Measurements from ENCODE around the gene FOXD4L4.
"Not testable (repeated sequence)": the region's sequence is repeated elsewhere in the genome, so short reads cannot be mapped to it uniquely, and the experiment has no call there.

Gene FOXD4L4

GRCh38 chr9:65737096-65737564 lies at the start of gene FOXD4L4:
FOXD4L4 (plus strand) TSS chr9:65737146; CDS start chr9:65737146, 0 bp downstream.
- H3K27ac Mint-ChIP-seq; H3K9me3 Mint-ChIP-seq; H3K4me3 Mint-ChIP-seq; H3K27me3 Mint-ChIP-seq; H3K4me1 Mint-ChIP-seq (ENCODE audit: low read depth); H3K36me3 Mint-ChIP-seq (ENCODE audit: low read depth): not testable (repeated sequence)
- DNase-seq: peak; percentile 30

- not testable (repeated sequence) for H3K27me3 Mint-ChIP-seq; H3K4me1 Mint-ChIP-seq (ENCODE audit: low read depth); H3K36me3 Mint-ChIP-seq (ENCODE audit: low read depth); DNase-seq; H3K9me3 Mint-ChIP-seq; H3K27ac Mint-ChIP-seq; H3K4me3 Mint-ChIP-seq
Measured at GRCh38 chr9:65703550-65703949, 33.4 kb upstream of the FOXD4L4 start.

GRCh38 chr9:65714445-65714844 lies 22.5 kb upstream of the FOXD4L4 start:
- not testable (repeated sequence) for H3K36me3 Mint-ChIP-seq (ENCODE audit: low read depth); H3K9me3 Mint-ChIP-seq; DNase-seq; H3K4me1 Mint-ChIP-seq (ENCODE audit: low read depth); H3K4me3 Mint-ChIP-seq; H3K27ac Mint-ChIP-seq; H3K27me3 Mint-ChIP-seq

GRCh38 chr9:65738133-65738532 lies 1.2 kb downstream of the FOXD4L4 start:
- H3K4me1 Mint-ChIP-seq (ENCODE audit: low read depth); H3K9me3 Mint-ChIP-seq; H3K27ac Mint-ChIP-seq; H3K27me3 Mint-ChIP-seq; H3K36me3 Mint-ChIP-seq (ENCODE audit: low read depth); H3K4me3 Mint-ChIP-seq; DNase-seq: not testable (repeated sequence)
